Left hindlimb (tissue), 1 donor: Measurements from ENCODE around the gene A1CF.
"Not testable (repeated sequence)": the region's sequence is repeated elsewhere in the genome, so short reads cannot be mapped to it uniquely, and the experiment has no call there.

Experiments
- DNase-seq: peaks from one replicate; pipeline ENCODE4 v3.0.0-alpha.2; 2018

Gene A1CF

DNA sequence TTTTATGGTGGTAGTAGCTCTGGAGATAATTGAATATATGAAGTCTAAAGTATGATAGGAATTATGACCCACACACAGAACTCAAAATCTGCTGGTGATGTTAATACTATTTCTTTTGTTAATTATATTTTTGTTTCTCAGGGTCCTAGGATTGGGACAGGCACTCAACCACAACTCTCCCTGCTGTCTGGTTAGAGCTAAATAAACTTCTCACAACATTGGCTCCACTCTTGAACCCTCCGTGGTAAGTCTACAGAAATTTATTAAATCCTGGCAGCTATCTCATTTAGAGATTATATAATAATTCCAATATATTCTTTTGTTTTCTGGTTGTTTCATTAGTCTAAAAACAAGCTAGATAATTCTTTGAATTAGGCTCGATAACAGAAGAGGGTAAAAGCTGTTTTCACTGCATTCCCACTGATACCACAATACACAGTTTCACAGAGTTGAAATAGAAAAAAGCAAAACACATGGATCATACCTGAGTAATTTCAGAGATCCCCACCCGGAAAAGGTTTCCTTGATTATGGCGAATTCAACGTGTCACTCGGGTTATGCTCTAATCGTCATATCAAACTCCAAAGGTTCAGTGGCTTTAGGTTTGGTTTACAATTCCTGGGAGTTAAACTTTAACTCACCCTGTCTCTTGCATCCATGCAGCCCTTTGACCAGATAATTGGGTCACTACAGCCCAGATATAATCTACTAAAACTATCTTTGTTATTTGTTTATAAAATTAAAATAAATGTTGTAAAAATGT lies at the start of gene A1CF:
TSS of gene A1CF (minus strand) at position 531 of the 763 bp plus-strand sequence. CDS start 25,687 bp downstream, outside the sequence.
- no peak for DNase-seq

DNA sequence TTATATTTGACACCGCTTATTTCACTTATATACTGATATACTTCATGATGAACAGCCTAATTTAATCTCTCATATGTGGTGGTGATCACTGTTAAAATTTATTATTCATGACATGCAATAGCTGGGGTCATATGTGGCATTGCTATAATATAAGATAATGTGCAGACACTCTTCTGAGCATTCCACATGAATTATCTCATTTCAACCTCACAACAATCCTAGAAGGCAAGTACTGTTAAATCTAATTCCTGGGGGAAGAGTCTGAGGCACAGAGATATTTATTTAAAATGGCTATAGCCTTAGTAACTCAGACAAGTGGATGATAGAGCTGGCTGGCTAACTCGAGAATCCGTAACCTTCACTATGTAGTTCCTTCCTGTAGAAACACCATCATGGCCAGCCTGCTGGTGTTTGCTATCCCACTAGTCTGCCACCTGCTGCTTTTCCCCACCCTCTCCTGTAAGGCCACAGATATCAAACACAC lies 46.6 kb upstream of the A1CF start:
- no peak for DNase-seq

DNA sequence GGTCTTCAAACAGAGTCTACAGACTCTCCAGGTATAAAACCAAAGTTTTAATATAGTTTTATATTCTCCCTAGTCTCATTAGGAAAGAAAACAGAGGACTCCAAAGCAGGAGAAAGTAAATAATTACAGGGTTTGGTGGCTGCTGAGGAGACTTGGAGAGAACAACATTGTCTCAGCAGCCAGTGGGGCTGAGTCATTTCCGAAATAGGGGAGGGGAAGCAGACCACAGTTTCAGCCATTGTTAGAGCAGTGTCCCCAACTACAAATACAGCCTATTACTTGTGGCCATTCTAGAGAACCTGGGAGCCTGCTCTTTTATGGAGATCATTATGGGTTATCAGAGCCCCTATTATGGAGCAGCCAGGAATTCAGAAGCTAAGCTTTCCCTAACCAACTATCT lies 44.2 kb upstream of the A1CF start:
- DNase-seq = no peak

GRCh38 chr10:50928190-50928552 lies 42.7 kb upstream of the A1CF start:
- no peak for DNase-seq

GRCh38 chr10:50927522-50928189 lies 42.2 kb upstream of the A1CF start:
- no peak for DNase-seq

DNA sequence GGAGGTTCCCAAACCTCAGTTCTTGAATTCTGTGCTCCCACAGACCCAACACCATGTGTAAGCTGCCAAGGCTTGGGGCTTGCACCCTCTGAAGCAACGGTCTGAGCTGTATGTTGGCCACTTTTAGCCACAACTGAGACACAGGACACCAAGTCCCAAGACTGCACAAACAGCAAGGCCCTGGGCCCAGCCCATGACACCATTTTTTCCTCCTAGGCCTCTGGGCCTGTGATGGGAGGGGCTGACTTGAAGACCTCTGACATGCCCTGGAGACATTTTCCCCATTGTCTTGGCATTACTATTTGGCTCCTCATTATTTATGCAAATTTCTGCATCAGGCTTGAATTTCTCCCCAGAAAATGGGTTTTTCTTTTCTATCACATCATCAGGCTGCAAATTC lies 38.0 kb upstream of the A1CF start:
- not testable (repeated sequence) for DNase-seq

DNA sequence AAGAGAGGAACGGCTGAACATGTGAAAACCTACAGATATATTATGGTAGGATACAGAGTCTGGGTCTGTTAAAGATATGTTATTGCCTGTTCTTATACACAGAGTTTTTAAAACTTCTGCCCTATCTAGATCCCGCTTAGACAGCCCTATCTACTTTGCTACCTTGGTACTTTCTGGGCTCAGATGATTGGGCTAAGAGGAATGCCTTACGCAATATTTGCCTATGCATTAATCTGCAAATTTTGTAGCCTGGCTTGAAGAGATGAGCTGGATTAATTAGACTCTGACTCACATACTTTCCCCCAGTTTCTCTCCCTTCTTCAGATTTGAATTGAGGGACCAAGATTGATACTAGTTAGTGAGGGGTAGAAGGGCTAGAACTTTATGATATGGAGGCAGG lies 33.6 kb upstream of the A1CF start:
- DNase-seq = no peak

DNA sequence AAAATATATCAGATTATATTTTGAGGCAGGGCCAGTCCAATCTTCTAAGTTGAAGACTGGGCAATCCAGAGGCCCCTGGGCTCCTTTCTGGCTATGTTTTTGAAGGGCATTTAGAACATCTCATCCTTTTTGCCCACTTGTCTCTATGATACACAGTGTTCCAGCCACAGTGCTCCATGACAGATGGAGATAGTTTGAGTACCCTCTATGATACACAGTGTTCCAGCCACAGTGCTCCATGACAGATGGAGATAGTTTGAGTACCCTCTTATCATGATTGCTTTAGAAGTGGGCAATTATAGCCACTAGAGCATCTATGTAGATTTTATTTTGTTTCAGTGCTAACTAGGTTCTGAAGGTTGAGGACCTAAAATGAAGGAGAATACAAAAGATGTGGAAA lies 33.1 kb upstream of the A1CF start:
- DNase-seq = no peak

DNA sequence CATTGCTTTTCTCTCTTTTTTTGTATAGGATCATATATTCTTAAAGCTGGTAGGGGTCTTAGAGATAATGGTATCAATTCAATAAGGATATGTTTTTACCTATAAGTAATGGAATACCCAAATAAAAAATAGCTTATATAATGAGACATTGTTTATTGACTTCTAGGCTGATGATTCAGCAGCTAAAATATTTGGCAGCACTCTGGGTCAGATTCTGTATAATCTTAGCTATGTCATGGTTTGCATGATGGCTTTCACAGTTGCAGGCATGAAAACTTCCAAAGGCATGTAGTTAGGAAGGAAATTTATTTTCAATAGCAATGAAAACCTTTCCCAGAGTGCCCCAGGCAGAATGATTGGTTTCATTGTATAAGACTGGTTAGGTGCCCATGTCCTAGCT lies 32.1 kb upstream of the A1CF start:
- no peak for DNase-seq

- no peak for DNase-seq
These were observed 24.0 kb upstream of the A1CF start for GRCh38 chr10:50909334-50910014.

- DNase-seq = no peak
These were observed 22.9 kb upstream of the A1CF start for GRCh38 chr10:50908366-50908765.

DNA sequence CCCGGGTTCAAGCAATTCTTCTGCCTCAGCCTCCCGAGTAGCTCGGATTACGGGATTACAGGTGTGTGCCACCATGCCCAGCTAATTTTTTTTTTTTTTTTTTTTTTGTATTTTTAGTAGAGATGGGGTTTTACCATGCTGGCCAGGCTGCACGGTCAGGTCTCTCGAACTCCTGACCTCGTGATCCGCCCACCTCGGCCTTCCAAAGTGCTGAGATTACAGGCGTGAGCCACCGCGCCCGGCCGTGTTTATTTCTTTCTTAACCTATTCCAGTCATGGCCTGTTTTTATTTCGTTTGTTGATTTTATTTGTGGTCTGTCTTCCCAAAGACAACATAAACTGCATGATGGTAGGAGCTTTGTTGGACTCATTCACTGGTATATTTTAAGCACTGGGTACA lies 20.4 kb upstream of the A1CF start:
- DNase-seq = not testable (repeated sequence)

DNA sequence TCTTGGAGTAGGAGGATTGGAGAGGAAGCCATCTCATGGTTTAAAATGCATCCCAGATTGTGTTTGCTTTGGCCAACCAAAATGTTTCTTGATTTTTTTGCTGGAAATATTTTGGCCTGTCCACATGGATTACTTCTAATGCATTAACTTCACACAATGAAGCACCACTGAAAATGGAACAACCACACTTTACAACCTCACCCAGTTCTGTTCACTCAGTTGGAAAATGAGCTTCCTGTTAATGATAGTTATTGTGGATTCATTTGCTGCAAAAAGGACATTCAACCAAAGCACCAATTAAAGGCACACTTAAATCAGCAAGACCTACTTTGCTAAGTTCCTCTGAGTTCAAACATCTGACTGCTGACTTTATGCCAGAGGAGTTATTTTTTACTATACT lies 11.3 kb upstream of the A1CF start:
- DNase-seq = no peak

DNA sequence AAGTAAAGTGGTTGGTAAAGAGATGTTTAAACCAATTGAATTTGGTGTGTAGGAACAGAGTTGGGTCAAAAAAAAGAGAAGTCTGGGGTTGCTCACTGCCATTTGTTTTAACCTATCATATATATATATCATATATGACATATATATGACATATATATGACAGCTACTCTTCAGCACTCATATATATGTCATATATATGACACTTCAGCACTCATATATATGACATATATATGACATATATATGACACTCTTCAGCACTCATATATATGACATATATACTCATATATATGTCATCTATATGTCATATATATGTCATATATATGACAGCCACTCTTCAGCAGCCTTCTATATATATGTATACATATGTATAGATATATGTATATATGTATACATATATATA lies 8.9 kb upstream of the A1CF start:
- DNase-seq = no peak

GRCh38 chr10:50892467-50892866 lies 7.0 kb upstream of the A1CF start:
- no peak for DNase-seq

- no peak for DNase-seq
These were observed 1.1 kb downstream of the A1CF start for GRCh38 chr10:50884302-50884701.

GRCh38 chr10:50883629-50884028 lies 1.8 kb downstream of the A1CF start:
- no peak for DNase-seq

- no peak for DNase-seq
These were observed 2.9 kb downstream of the A1CF start for GRCh38 chr10:50882540-50882983.

GRCh38 chr10:50881046-50881445 lies 4.4 kb downstream of the A1CF start:
- not testable (repeated sequence) for DNase-seq

DNA sequence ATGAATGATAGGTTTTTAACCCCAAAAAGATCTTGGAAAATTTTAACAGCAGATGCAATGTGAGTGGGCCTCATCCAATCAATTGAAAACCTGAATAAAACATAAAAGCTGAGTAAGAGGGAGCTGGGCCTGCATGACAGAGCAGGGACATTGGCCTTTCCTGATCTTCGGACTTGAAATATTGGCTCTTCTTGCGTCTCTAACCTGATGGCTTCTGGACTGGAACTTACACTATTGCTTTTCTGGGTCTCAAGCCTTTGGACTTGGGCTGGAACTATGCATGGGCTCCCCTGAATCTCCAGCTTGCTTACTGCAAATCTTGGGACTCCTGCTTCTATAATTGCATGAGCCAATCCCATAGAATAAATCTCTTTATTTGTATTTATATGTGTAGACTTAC lies 9.0 kb downstream of the A1CF start:
- no peak for DNase-seq

DNA sequence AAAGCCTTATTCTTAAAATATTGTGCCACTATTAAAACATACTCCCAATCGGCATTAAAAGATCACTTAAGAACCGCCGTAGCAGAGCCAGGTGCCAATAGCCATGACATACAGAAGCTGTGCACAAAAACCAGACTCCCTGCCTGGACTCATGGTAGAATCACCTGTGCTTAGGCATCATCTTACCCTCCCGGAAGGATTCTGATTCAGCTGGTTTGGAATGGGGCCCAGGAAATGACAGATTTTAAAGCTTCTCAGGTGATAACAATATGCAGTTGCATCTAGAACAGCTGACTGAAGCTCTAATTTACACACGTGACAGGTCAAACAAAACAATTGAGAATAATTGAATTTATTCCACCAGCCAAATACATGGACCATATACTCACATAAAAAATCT lies 10.7 kb downstream of the A1CF start:
- DNase-seq = no peak

GRCh38 chr10:50866317-50866716 lies 19.1 kb downstream of the A1CF start:
- no peak for DNase-seq

- DNase-seq = no peak
These were observed 22.7 kb downstream of the A1CF start for GRCh38 chr10:50862719-50863118.

GRCh38 chr10:50861370-50861769 lies 24.1 kb downstream of the A1CF start:
- DNase-seq = no peak
